Measurements from ENCODE around the gene GJA3. TPM values are rescaled to one million over a fixed set of nuclear protein-coding genes. Genes with fewer than 3 reads are reported as not detected.

The GJA3 gene
- total and polyA plus RNA-seq, 2 of the 4 experiments (the other 2 are of a cell fraction) = 1.5 to 2.7 TPM

DNA sequence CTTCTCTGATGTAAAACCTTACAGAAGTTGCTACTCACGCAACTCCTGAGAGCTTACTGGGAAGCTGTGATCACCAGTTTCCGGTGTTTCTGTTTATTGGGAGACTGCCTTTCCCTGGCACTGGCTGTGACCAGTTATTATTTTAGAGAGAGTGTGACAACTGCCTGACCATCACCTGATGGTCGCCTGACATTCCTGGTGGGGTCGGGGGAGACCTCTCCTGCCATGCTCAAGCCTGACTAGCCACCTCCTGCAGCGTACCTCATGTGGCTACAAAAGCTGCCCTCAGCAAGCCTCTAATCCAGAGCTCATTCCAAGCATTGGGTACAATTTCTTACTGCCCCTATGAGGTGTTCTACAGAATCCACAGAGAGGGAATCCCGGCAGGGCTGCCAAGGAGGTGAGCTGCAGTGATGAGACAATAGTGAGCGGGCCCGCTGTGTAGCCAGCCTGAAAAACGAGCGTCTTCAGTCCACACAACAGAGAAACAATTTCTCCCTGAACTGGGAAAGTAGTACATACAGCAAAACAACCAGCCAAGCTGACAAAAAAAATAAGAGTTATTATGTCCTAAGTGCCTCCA is 28.7 kb downstream of the GJA3 start:
- dilution Hi-C loops (cut with HindIII; ENCODE audit: low sequenced_read_pairs, unreplicated experiment) = no loop called here
- DNase-seq (no peak), ATAC-seq (ENCODE audit: low read depth) (no peak)
- no peak overlapping the region for H2AFZ ChIP-seq (replicated peaks; ENCODE audit: low read length, poor library complexity)
- H3K18ac ChIP-seq (ENCODE audit: low read depth, low read length) = no peak overlapping the region
- no peaks in the 10 kb centered on the region for H4K20me1 ChIP-seq (ENCODE audit: insufficient read depth, low read length)
- no peak overlapping the region for H3K27ac ChIP-seq (ENCODE audit: insufficient read depth, low read length)
- in situ Hi-C loops (cut with MboI; ENCODE audit: low sequenced_read_pairs) = no loop called here
- no peaks in the 10 kb centered on the region for H3K36me3 ChIP-seq (ENCODE audit: control insufficient read depth, insufficient read depth, low read length)
- no peaks in the 10 kb centered on the region for H3K9me1 ChIP-seq (ENCODE audit: insufficient read depth, low read length)
- peaks cover 10% of the 10 kb centered on the region for H3K27me3 ChIP-seq (ENCODE audit: control insufficient read depth, insufficient read depth, low read length)
- no peak overlapping the region for H3K23ac ChIP-seq (ENCODE audit: low read depth, low read length)
- no peak overlapping the region for H3K4me2 ChIP-seq (ENCODE audit: low read depth, low read length)
- H2BK5ac ChIP-seq (ENCODE audit: low read depth, low read length, poor library complexity, severe bottlenecking) = no peak overlapping the region
- no peak overlapping the region for H3K56ac ChIP-seq (ENCODE audit: extremely low read depth, insufficient read depth, low read length)
- H3K9me3 ChIP-seq (ENCODE audit: control insufficient read depth, insufficient read depth, low read length) = no peaks in the 10 kb centered on the region
- no peak overlapping the region for H2AK5ac ChIP-seq (ENCODE audit: low read depth, low read length)
- no peak overlapping the region for H4K5ac ChIP-seq (ENCODE audit: low read depth, low read length)
- ChIA-PET POLR2A (ENCODE audit: unreplicated experiment) (interaction anchor here (0.6 kb wide), 1 partner anchor 21 kb away, joined by 3 read pairs; no protein-coding TSS in a partner anchor), CTCF (interaction anchor here (1.4 kb wide), 1 partner anchor 12 kb away, joined by 3 read pairs; no protein-coding TSS in a partner anchor)
- no peak overlapping the region for H2BK15ac ChIP-seq (ENCODE audit: low read depth, low read length)
- peaks cover 4% of the 10 kb centered on the region; the same call in 1 of the 2 replicates for H3K4me1 ChIP-seq (ENCODE audit: control insufficient read depth, insufficient read depth, low read length)
- H3K79me1 ChIP-seq (ENCODE audit: low read depth in 1 of 2, low read length in 2 of 2) = no peaks in the 10 kb centered on the region
- intact Hi-C loops (cut with micrococcal nuclease) = no loop called here
- no peak overlapping the region for H2AK9ac ChIP-seq (replicated peaks; ENCODE audit: low read depth, low read length, poor library complexity)
- TF ChIP-seq RAD21 (IDR thresholded peaks at IDR 0.05; ENCODE audit: low read length) (no peak), RCOR1 (IDR thresholded peaks at IDR 0.05; ENCODE audit: insufficient replicate concordance, low read length) (no peak), CHD1 (IDR thresholded peaks at IDR 0.05; ENCODE audit: low read depth, low read length) (no peak), CEBPB (IDR thresholded peaks at IDR 0.05; ENCODE audit: low read depth, low read length) (no peak), BHLHE40 (IDR thresholded peaks at IDR 0.05; ENCODE audit: low read depth, low read length) (no peak), MXI1 (IDR thresholded peaks at IDR 0.05; ENCODE audit: borderline replicate concordance, low read depth, low read length) (no peak), MAFK (IDR thresholded peaks at IDR 0.05; ENCODE audit: low read depth, low read length) (no peak), POLR2A (IDR thresholded peaks at IDR 0.05; ENCODE audit: low read depth, low read length) (no peak), MAZ (IDR thresholded peaks at IDR 0.05; ENCODE audit: borderline replicate concordance, low read depth, low read length) (no peak), FOS (IDR thresholded peaks at IDR 0.05; ENCODE audit: low read depth, low read length) (no peak), SMC3 (IDR thresholded peaks at IDR 0.05; ENCODE audit: low read depth, low read length) (no peak), NFE2L2 (IDR thresholded peaks at IDR 0.05; ENCODE audit: low read depth, low read length) (no peak), RFX5 (IDR thresholded peaks at IDR 0.05; ENCODE audit: low read depth, low read length) (no peak)
- TF ChIP-seq, protein P1, sequence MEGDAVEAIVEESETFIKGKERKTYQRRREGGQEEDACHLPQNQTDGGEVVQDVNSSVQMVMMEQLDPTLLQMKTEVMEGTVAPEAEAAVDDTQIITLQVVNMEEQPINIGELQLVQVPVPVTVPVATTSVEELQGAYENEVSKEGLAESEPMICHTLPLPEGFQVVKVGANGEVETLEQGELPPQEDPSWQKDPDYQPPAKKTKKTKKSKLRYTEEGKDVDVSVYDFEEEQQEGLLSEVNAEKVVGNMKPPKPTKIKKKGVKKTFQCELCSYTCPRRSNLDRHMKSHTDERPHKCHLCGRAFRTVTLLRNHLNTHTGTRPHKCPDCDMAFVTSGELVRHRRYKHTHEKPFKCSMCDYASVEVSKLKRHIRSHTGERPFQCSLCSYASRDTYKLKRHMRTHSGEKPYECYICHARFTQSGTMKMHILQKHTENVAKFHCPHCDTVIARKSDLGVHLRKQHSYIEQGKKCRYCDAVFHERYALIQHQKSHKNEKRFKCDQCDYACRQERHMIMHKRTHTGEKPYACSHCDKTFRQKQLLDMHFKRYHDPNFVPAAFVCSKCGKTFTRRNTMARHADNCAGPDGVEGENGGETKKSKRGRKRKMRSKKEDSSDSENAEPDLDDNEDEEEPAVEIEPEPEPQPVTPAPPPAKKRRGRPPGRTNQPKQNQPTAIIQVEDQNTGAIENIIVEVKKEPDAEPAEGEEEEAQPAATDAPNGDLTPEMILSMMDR (conservative IDR thresholded peaks at IDR 0.05; ENCODE audit: low read depth, low read length) = no peak
- TF ChIP-seq, protein P2, sequence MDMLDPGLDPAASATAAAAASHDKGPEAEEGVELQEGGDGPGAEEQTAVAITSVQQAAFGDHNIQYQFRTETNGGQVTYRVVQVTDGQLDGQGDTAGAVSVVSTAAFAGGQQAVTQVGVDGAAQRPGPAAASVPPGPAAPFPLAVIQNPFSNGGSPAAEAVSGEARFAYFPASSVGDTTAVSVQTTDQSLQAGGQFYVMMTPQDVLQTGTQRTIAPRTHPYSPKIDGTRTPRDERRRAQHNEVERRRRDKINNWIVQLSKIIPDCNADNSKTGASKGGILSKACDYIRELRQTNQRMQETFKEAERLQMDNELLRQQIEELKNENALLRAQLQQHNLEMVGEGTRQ (IDR thresholded peaks at IDR 0.05; ENCODE audit: low read depth, low read length) = no peak
- TF ChIP-seq, protein P3, sequence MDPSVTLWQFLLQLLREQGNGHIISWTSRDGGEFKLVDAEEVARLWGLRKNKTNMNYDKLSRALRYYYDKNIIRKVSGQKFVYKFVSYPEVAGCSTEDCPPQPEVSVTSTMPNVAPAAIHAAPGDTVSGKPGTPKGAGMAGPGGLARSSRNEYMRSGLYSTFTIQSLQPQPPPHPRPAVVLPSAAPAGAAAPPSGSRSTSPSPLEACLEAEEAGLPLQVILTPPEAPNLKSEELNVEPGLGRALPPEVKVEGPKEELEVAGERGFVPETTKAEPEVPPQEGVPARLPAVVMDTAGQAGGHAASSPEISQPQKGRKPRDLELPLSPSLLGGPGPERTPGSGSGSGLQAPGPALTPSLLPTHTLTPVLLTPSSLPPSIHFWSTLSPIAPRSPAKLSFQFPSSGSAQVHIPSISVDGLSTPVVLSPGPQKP (IDR thresholded peaks at IDR 0.05; ENCODE audit: borderline replicate concordance, low read depth, low read length) = no peak
- H4K91ac ChIP-seq (ENCODE audit: insufficient read depth, low read depth, low read length) = no peak overlapping the region
- no peak overlapping the region for H2BK20ac ChIP-seq (ENCODE audit: low read depth, low read length)
- H2BK120ac ChIP-seq (ENCODE audit: low read depth, low read length) = no peak overlapping the region
- H3K9ac ChIP-seq (ENCODE audit: low read depth, low read length) = no peak overlapping the region
- BruUV-seq (replicated peaks) = no TSS peak
- H3K14ac ChIP-seq (replicated peaks; ENCODE audit: low read depth, low read length) = no peak overlapping the region
- WGBS, 2 experiments (ENCODE audit: extremely low coverage in 2 of 2, insufficient read length in 1 of 2) = no CpG with 5 or more reads among the region's 10 CpGs
- H3K4me3 ChIP-seq (ENCODE audit: insufficient read depth, low read depth, low read length) = no peak overlapping the region
- H4K8ac ChIP-seq (ENCODE audit: low read depth in 2 of 2, low read length in 2 of 2) = no peak overlapping the region
- H3K4ac ChIP-seq (ENCODE audit: low read depth, low read length) = no peak overlapping the region
